HG03457 (cell line): ENCODE data around the gene MYL4.
"Not testable (repeated sequence)": the region's sequence is repeated elsewhere in the genome, so short reads cannot be mapped to it uniquely, and the experiment has no call there.

ENCODE experiments used
- ATAC-seq: cut with Tn5 transposase; IDR thresholded peaks from one replicate; pipeline ENCODE4 v1.9.1; 2021; ENCODE audit warnings: moderate number of reproducible peaks; ENCODE audit not compliant: unreplicated experiment

MYL4 gene

GRCh38 chr17:47268964-47269363 lies 59.8 kb downstream of the MYL4 start:
- ATAC-seq = not testable (repeated sequence)

GRCh38 chr17:47269561-47270280 lies 60.6 kb downstream of the MYL4 start:
- ATAC-seq = not testable (repeated sequence)

GRCh38 chr17:47270946-47271705 lies 62.0 kb downstream of the MYL4 start:
- ATAC-seq = no peak

GRCh38 chr17:47272491-47272890 lies 63.3 kb downstream of the MYL4 start:
- ATAC-seq = no peak

- ATAC-seq = no peak
Observed at GRCh38 chr17:47273245-47273644, 64.1 kb downstream of the MYL4 start.
